SK-N-DZ (cell line): ENCODE measurements around the gene OR2M4. TPM values are rescaled to one million over a fixed set of nuclear protein-coding genes. Genes with fewer than 3 reads are reported as not detected.
"Not testable (repeated sequence)": the region's sequence is repeated elsewhere in the genome, so short reads cannot be mapped to it uniquely, and the experiment has no call there.

ENCODE experiments used
- DNase-seq: peaks from one replicate; pipeline ENCODE4 v3.0.0-alpha.2; 2015; ENCODE audit warnings: low spot score
- polyA plus RNA-seq, 2 experiments: library from polyadenylated mRNA; depleted of rRNA; stranded (reverse); fragments of >200 nt; gene quantifications; 2 replicates each; pipeline ENCODE4 v1.2.3, GENCODE V29; 2014

The OR2M4 gene, protein sequence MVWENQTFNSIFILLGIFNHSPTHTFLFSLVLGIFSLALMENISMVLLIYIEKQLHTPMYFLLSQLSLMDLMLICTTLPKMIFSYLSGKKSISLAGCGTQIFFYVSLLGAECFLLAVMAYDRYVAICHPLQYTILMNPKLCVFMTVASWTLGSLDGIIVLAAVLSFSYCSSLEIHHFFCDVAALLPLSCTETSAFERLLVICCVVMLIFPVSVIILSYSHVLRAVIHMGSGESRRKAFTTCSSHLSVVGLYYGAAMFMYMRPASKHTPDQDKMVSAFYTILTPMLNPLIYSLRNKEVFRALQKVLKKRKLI
- polyA plus RNA-seq (2014; cell fraction: cytosol; rRNA removed): not detected in 2 replicates
- polyA plus RNA-seq (2014; cell fraction: nucleus; rRNA removed): 0.06 TPM in 1 of 2 replicates, not detected in the other

DNA sequence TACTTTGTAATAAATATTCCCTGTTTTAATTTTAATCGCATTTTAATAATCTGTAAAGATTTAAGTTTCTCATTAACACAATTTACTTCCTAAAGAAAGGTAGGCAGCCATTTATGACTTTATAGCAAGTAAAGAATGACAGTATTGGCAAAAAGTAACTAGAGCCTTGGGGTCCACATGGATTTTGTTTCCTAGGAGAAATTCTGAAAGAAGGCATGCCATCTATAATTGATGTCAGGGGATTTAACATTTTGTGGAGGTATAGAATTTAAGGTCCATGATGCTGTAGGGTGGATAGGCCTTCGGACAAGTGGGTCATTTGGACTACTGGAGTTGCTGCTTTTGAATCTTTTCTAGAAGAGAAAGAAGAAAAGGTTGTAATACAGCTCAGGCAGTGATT, at the start of gene OR2M4:
Gene OR2M4 (plus strand): TSS at position 301 of the 400 bp plus-strand sequence. CDS start 7,512 bp downstream, outside the sequence.
- no peak for DNase-seq

DNA sequence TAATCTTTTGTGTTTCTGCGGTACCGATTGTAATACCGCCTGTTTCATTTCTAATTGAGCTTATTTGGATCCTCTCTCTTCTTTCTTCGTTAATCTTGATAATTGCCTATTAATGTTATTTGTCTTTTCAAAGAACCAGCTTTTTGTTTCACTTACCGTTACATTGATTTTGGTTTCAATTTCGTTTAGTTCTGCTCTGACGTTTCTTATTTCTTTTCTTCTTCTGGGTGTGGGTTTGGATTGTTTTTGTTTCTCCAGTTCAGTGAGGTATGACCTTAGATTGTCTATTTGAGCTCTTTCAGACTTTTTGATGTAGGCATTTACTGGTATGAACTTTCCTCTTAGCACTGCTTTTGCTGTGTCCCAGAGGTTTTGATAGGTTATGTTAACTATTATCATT, 47.2 kb upstream of the OR2M4 start:
- DNase-seq: no peak

DNA sequence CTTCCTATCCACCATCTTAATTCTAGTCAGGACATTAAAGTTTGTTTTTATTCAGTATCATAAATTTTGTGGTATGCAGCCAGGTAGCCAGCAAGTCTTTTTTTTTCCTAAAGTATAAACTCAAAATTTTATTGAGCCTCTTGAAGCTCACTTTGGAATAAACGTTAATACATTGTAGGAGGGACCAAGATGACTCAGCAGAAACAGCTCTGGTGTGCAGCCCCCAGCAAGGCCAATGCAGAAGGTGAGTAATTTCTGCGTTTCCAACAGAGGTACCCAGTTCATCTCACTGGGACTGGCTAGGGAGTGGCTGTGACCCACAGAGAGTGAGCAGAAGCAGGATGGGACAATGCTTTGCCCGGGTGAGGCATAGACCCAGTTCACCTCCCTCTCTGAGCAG, 43.9 kb upstream of the OR2M4 start:
- no peak for DNase-seq

DNA sequence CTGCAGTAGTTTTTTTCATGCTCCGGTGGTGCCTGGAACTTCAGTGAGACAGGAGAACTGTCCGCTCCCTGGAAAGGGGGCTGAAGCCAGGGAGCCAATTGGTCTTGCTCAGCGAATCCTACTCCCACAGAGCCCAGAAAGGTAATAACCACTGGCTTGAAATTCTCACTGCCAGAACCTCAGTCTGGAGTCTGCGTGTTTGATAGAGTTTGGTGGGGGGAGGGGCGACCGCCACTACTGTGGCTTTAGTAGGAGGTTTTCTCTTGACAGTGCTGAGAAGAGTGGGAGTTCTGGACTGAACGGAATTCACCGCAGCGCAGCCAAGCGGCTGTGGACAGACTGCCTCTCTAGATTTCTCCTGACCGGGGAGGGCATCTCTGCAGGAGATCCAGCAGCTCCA, 42.2 kb upstream of the OR2M4 start:
- peak; percentile 4 for DNase-seq

DNA sequence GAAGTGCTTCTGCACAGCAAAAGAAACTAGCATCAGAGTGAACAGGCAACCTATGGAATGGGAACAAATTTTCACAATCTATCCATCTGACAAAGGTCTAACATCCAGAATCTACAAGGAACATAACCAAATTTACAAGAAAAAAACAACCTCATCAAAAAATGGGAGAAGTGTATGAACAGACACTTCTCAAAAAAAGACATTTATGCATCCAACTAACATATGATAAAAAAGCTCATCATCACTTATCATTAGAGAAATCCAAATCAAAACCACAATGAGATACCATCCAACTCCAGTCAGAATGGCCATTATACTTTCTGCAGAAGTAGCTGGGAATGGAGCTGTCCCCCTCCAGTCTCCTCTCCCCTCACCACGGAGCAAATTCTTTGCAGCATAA, 37.1 kb upstream of the OR2M4 start:
- DNase-seq: no peak

DNA sequence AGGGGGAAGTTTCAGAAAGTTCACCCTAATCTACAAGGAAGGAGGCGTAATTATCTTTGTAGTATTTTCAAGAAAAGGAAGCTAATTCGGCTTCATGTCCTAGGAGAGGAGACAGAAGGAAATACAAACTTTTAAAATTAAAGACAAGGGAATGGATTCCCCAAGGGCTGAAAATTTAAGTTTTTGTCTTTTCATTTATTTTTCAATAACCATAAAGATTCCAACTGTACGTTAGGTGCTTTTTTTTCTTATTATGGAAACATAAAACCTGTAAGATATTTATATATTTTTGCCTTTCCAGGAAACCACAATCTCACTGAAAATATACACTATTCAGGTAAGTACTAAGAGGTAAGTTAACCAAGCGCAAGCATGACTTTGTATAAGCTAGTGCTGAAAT, 34.3 kb upstream of the OR2M4 start, which contains the start of gene OR2M3:
Gene OR2M3 (plus strand): TSS at position 301 of the 400 bp plus-strand sequence. CDS start 5,803 bp downstream, outside the sequence.
- no peak for DNase-seq

DNA sequence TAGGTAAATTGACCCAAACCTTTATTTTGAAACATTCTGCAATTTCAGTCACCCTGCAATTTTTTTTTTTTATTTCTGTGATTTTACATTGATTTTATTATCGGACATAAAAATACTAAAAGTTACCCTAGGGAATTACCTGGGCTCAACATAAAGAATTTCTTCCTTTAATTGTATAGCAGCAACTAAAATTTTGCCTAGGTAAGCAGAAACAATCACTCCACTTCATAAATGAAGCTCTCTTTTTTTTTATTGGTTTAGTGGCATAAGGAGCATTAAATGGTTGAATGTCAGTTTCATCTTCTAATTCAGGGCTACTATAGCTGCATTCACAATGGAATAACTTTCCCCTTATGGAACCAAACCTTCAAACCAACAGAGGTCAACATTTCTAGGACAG, 15.3 kb upstream of the OR2M4 start:
- DNase-seq: no peak

DNA sequence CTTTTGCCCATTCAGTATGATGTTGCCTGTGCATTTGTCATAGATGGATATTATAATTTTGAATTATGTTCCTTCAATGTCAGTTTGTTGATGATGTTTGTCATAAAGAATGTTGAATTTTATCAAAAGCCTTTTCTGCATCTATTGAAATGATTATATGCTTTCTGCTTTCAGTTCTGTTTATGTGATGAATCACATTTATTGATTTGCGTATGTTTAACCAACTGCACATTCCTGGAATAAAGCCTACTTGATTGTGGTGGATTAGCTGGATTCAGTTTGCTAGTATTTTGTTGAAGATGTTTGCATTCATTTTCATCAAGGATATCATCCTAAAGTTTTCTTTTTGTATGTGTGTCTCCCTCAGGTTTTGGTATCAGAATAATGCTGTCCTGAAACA, 5.7 kb upstream of the OR2M4 start:
- DNase-seq: no peak

DNA sequence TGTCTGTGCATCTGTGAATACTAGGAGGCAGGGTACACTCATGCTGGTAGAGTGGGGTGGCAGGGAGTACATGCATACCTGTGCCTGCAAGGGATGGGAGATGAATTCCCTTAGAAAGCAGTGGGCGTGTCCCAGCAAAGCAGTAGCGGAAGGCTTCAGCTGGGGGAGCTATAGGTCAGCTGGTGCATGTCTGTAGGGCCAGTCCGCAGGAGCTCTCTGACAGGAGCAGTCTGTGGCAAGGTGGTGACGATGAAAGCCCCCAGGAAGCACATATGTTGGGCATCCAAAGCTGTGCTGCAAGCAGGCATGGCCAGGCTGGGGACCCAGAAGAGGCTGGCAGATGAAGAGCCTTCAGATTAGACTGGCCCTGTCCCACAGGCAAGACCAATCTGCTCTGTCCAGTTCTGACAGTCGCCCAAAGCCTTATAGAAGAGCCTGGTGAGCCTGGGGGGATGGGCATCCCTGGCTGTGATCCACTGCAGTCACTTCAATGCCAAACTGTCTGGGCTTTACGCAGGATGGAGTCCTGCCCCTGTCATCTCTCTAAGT, 1.8 kb upstream of the OR2M4 start:
- DNase-seq: no peak

DNA sequence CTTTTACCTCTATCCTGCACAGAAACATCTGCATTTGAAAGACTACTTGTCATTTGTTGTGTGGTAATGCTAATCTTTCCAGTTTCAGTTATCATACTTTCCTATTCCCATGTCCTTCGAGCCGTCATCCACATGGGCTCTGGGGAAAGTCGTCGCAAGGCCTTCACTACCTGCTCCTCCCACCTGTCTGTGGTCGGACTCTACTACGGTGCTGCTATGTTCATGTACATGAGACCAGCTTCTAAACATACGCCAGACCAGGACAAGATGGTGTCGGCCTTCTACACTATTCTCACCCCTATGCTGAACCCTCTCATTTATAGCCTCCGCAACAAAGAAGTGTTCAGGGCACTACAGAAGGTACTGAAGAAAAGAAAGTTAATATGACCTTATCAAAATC, 8.3 kb downstream of the OR2M4 start:
- DNase-seq: no peak

DNA sequence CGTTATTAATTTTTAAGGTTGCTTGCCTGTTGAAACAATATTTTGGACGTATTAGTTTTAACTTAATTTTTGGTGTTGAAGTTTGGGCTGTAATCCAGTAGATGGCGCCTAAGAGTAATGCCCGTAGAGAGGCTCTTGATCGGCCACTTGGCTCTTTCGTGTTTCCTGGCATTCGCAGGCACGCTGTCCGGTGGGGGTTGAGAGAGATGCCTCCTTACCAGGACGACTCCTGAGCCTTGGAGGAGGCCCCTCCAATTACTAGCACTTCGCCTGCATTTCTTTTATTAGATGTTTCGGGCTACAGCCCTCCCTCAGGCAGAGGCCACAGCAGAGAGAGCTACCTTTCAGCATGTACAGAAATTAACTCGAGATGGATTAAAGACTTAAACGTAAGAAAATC, 12.0 kb downstream of the OR2M4 start:
- DNase-seq: peak; percentile 36

DNA sequence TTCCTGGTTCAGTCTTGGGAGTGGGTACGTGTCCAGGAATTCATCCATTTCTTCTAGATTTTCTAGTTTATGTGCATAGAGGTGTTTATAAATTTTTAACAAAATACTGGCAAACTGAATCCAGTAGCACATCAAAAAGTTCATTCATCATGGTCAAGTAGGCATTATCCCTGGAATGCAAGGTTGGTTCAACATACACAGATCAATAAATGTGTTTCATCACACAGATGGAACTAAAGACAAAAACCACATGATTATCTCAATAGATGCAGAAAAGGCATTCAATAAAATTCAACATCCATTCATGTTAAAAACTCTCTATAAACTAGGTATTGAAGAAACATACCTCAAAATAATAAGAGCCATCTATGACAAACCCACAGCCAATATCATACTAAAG, 28.1 kb downstream of the OR2M4 start:
- not testable (repeated sequence) for DNase-seq

DNA sequence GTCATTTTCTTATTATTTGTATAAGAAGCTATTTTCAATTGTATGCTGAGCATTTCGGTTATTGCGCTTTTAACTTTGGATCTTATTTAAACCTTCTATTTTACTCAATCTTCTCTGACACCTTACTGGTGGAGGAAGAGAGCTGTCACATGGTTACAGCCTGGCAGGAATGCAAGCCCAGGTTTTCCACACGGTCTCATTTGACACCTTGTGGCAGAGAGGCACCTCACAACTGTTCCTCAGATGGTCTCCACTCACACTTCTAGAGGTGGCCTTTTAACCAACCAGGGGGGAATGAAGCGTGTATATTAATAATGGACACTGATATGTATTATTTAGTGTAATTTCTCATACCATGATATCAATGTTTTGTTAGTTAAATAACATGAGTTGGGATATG, 37.0 kb downstream of the OR2M4 start:
- no peak for DNase-seq

DNA sequence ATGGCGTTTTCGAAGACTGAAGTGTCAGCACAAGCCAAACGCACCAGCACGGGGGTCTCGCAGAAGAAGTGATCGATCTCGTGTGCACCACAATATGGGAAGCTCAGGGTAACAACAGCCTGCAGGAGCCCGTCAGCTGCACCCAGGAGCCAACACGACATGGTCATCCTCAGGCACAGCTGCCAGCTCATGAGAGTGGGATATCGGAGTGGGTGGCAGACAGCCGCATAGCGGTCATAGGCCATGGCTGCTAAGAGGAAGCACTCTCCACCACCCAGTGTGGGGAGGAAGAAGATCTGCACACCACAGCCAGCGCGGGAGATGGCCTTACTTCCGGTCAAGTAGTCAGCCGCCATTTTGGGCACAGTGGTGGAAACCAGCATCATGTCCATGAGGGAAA, 42.0 kb downstream of the OR2M4 start:
- DNase-seq: not testable (repeated sequence)

DNA sequence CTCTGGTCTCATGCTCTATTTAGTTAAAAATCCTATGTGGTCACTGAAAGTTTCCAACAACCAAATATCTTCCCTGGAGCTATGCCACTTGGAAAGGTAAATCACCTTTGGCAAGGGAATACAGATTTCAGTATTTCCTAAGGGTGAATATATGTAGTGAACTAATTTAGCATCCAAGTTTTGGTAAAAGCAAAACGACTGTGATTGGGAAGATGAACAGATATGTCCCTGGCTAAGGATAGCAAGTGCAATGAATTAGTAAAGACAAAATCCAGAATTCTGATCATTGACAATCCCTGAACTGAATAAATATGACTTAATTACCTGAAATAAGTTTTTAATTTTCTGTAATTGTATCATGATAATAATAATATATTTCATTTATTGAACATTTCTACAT, 46.7 kb downstream of the OR2M4 start, which contains the start of gene OR2T33:
Gene OR2T33 (minus strand): TSS at position 101 of the 400 bp plus-strand sequence. CDS start 4,162 bp downstream, outside the sequence.
- no peak for DNase-seq

DNA sequence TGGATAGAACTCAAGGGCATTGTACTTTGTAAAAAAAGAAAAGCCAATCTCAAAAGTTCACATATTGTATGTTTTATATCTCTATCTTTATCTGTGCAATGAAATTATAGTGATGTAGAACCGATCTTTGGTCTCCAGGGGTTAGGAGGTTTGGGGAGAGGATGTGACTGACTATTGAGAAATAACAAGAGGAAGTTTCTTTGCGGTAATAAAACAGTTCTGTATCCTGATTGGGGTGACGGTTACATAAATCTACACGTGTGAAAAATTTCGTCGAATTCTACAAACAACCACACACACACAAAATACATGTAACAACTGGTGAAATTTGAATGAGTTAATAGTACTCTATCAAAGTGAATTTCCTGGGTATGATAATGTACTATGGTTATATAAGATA, 57.2 kb downstream of the OR2M4 start:
- no peak for DNase-seq
